ENCODE measurements around the gene DLG2.

- TF ChIP-seq CTCF (IDR thresholded peaks at IDR 0.05; ENCODE audit: low read length) = no peak
- no peak for TF ChIP-seq EZH2 (IDR thresholded peaks at IDR 0.05; ENCODE audit: borderline replicate concordance, low read length)
Measured at GRCh38 chr11:83676056-83676601, 1951.0 kb downstream of the DLG2 start.

Measured in OCI-LY1 (cell line).